Central memory CD8-positive, alpha-beta T cell (primary cell): ENCODE data around the gene SLC25A46.
"Not testable (repeated sequence)": the region's sequence is repeated elsewhere in the genome, so short reads cannot be mapped to it uniquely, and the experiment has no call there.

ENCODE experiments used
- ATAC-seq: fragments of 150-1000 bp; cut with Tn5 transposase; replicated peaks from 2 replicates; pipeline ENCODE4 v1.10.0; 2022; ENCODE audit warnings: mild to moderate bottlenecking, moderate FRiP score, moderate number of reproducible peaks; ENCODE audit not compliant: poor library complexity, severe bottlenecking; ENCODE audit errors: extremely low read depth
- DNase-seq, 2 donors: peaks; one replicate each; pipeline ENCODE4 v3.0.0; 2021; ENCODE audit warnings: low spot score in 2 of 2
- H3K27ac Mint-ChIP-seq: one replicate; pipeline ENCODE4 v1.8.0; 2022; ENCODE audit warnings: low read depth, mild to moderate bottlenecking, moderate library complexity, mixed read lengths
- H3K27me3 Mint-ChIP-seq: one replicate; pipeline ENCODE4 v1.8.0; 2022; ENCODE audit warnings: mixed read lengths
- H3K36me3 Mint-ChIP-seq: one replicate; pipeline ENCODE4 v1.8.0; 2022; ENCODE audit warnings: mild to moderate bottlenecking, moderate library complexity, mixed read lengths; ENCODE audit not compliant: insufficient read depth
- H3K4me1 Mint-ChIP-seq: one replicate; pipeline ENCODE4 v1.8.0; 2022; ENCODE audit warnings: mixed read lengths
- H3K4me3 Mint-ChIP-seq: one replicate; pipeline ENCODE4 v1.8.0; 2022; ENCODE audit warnings: mild to moderate bottlenecking, moderate library complexity, mixed read lengths
- H3K9me3 Mint-ChIP-seq: one replicate; pipeline ENCODE4 v1.8.0; 2022; ENCODE audit warnings: mixed read lengths

SLC25A46 gene

GRCh38 chr5:110738812-110739651 lies at the start of gene SLC25A46:
Gene SLC25A46, plus strand, starts transcription at chr5:110739007. Its CDS starts 113 bp downstream, at chr5:110739120.
- Mint-ChIP-seq H3K36me3 (peaks cover 11% of the 10 kb centered on the region), H3K27ac (peak within 1 kb of the TSS; percentile 93), H3K27me3 (no peaks in the 10 kb centered on the region), H3K9me3 (no peaks in the 10 kb centered on the region), H3K4me1 (peaks cover 35% of the 10 kb centered on the region), H3K4me3 (peak within 1 kb of the TSS; percentile 90)
- DNase-seq: peak; percentile 79 to 83
- ATAC-seq: peak; percentile 89

GRCh38 chr5:110690587-110690986 lies 48.2 kb upstream of the SLC25A46 start:
- not testable (repeated sequence) for DNase-seq, H3K36me3 Mint-ChIP-seq, H3K9me3 Mint-ChIP-seq, ATAC-seq, H3K27ac Mint-ChIP-seq, H3K4me3 Mint-ChIP-seq, H3K4me1 Mint-ChIP-seq
- peaks cover 14% of the 10 kb centered on the region for H3K27me3 Mint-ChIP-seq

- peaks cover 17% of the 10 kb centered on the region for H3K27me3 Mint-ChIP-seq
- H3K36me3 Mint-ChIP-seq, H3K4me3 Mint-ChIP-seq, H3K27ac Mint-ChIP-seq, ATAC-seq, H3K4me1 Mint-ChIP-seq, H3K9me3 Mint-ChIP-seq, DNase-seq: not testable (repeated sequence)
These were observed 46.1 kb upstream of the SLC25A46 start for GRCh38 chr5:110692669-110693068.

- no peak for ATAC-seq
These were observed 36.5 kb upstream of the SLC25A46 start for GRCh38 chr5:110702300-110702699.

GRCh38 chr5:110702704-110703103 lies 36.1 kb upstream of the SLC25A46 start:
- DNase-seq (no peak), ATAC-seq (no peak)
- H3K9me3 Mint-ChIP-seq: no peaks in the 10 kb centered on the region
- no peak overlapping the region for H3K27ac Mint-ChIP-seq
- H3K27me3 Mint-ChIP-seq: peaks cover 47% of the 10 kb centered on the region
- H3K36me3 Mint-ChIP-seq: no peaks in the 10 kb centered on the region
- no peaks in the 10 kb centered on the region for H3K4me1 Mint-ChIP-seq
- H3K4me3 Mint-ChIP-seq: no peak overlapping the region

More at GRCh38 chr5:110702300-110702699, 36.5 kb upstream of the SLC25A46 start:
- no peak for DNase-seq
- Mint-ChIP-seq H3K27ac (no peak overlapping the region), H3K4me1 (no peaks in the 10 kb centered on the region), H3K36me3 (no peaks in the 10 kb centered on the region), H3K4me3 (no peak overlapping the region), H3K27me3 (peaks cover 43% of the 10 kb centered on the region), H3K9me3 (no peaks in the 10 kb centered on the region)

GRCh38 chr5:110703481-110703880 lies 35.3 kb upstream of the SLC25A46 start:
- DNase-seq (no peak), ATAC-seq (no peak)
- Mint-ChIP-seq H3K4me1 (no peaks in the 10 kb centered on the region), H3K9me3 (no peaks in the 10 kb centered on the region), H3K36me3 (no peaks in the 10 kb centered on the region), H3K27me3 (peaks cover 55% of the 10 kb centered on the region), H3K4me3 (no peak overlapping the region), H3K27ac (no peak overlapping the region)

GRCh38 chr5:110705349-110705748 lies 33.5 kb upstream of the SLC25A46 start:
- peaks cover 73% of the 10 kb centered on the region for H3K27me3 Mint-ChIP-seq
- DNase-seq: no peak
- H3K9me3 Mint-ChIP-seq: no peaks in the 10 kb centered on the region
- H3K27ac Mint-ChIP-seq: no peak overlapping the region
- H3K4me1 Mint-ChIP-seq: no peaks in the 10 kb centered on the region
- no peak for ATAC-seq
- H3K36me3 Mint-ChIP-seq: no peaks in the 10 kb centered on the region
- no peak overlapping the region for H3K4me3 Mint-ChIP-seq

- no peak overlapping the region for H3K27ac Mint-ChIP-seq
- H3K4me1 Mint-ChIP-seq: no peaks in the 10 kb centered on the region
- H3K27me3 Mint-ChIP-seq: peaks cover 82% of the 10 kb centered on the region
- DNase-seq: no peak
- ATAC-seq: no peak
- H3K4me3 Mint-ChIP-seq: no peak overlapping the region
- H3K36me3 Mint-ChIP-seq: no peaks in the 10 kb centered on the region
- H3K9me3 Mint-ChIP-seq: no peaks in the 10 kb centered on the region
These were observed 31.5 kb upstream of the SLC25A46 start for GRCh38 chr5:110707260-110707844.

- H3K4me1 Mint-ChIP-seq: no peaks in the 10 kb centered on the region
- no peak for DNase-seq
- no peaks in the 10 kb centered on the region for H3K36me3 Mint-ChIP-seq
- no peaks in the 10 kb centered on the region for H3K9me3 Mint-ChIP-seq
- no peak overlapping the region for H3K27ac Mint-ChIP-seq
- peaks cover 45% of the 10 kb centered on the region for H3K27me3 Mint-ChIP-seq
- ATAC-seq: no peak
- H3K4me3 Mint-ChIP-seq: no peak overlapping the region
These were observed 22.3 kb upstream of the SLC25A46 start for GRCh38 chr5:110716247-110717245.

- Mint-ChIP-seq H3K4me3 (no peak overlapping the region), H3K27ac (no peak overlapping the region), H3K9me3 (no peaks in the 10 kb centered on the region), H3K4me1 (no peaks in the 10 kb centered on the region), H3K36me3 (no peaks in the 10 kb centered on the region), H3K27me3 (peaks cover 41% of the 10 kb centered on the region)
- DNase-seq (no peak), ATAC-seq (no peak)
These were observed 20.5 kb upstream of the SLC25A46 start for GRCh38 chr5:110718311-110718710.

GRCh38 chr5:110726249-110727024 lies 12.4 kb upstream of the SLC25A46 start, which contains the start of gene TMEM232:
Gene TMEM232, minus strand, starts transcription at chr5:110726671. Its CDS starts 59,319 bp downstream, at chr5:110667352.
- H3K27me3 Mint-ChIP-seq: no peaks in the 10 kb centered on the region
- peak within 1 kb of the TSS; percentile 76 for H3K4me3 Mint-ChIP-seq
- peak; percentile 40 to 50 for DNase-seq
- H3K27ac Mint-ChIP-seq: peak within 1 kb of the TSS; percentile 30
- peaks cover 9% of the 10 kb centered on the region for H3K4me1 Mint-ChIP-seq
- no peaks in the 10 kb centered on the region for H3K9me3 Mint-ChIP-seq
- ATAC-seq: peak; percentile 97
- H3K36me3 Mint-ChIP-seq: no peaks in the 10 kb centered on the region

- H3K9me3 Mint-ChIP-seq: no peaks in the 10 kb centered on the region
- DNase-seq (no peak), ATAC-seq (peak; percentile 57)
- peak overlapping the region; percentile 30 for H3K27ac Mint-ChIP-seq
- peaks cover 5% of the 10 kb centered on the region for H3K27me3 Mint-ChIP-seq
- H3K36me3 Mint-ChIP-seq: no peaks in the 10 kb centered on the region
- H3K4me3 Mint-ChIP-seq: peak overlapping the region; percentile 76
- H3K4me1 Mint-ChIP-seq: peaks cover 9% of the 10 kb centered on the region
These were observed 11.8 kb upstream of the SLC25A46 start for GRCh38 chr5:110727025-110727314.
